Caki2 (cell line): ENCODE results near the gene CIB2. TPM values are rescaled to one million over a fixed set of nuclear protein-coding genes. Genes with fewer than 3 reads are reported as not detected.
A peak's percentile ranks its signal among the peaks of the same experiment; 100 is the strongest.

ENCODE experiments used
- DNase-seq: peaks from one replicate; pipeline ENCODE4 v3.0.0-alpha.2; 2015; ENCODE audit warnings: low read depth
- in situ Hi-C: cut with HindIII; loops from 2 replicates; pipeline ENCODE4 v1.10.0; 2016; ENCODE audit warnings: low sequenced_read_pairs, low pct_unique_long_range_greater_than_20kb, mixed read lengths
- total RNA-seq: library from RNA; depleted of rRNA; stranded (reverse); fragments of >200 nt; shearing (Covaris generic); gene quantifications from 2 replicates; pipeline ENCODE4 v1.2.3, GENCODE V29; 2014; ENCODE audit warnings: low replicate concordance

CIB2 gene
- total RNA-seq, 1 experiment from 2014 or later = 0.30 TPM

- in situ Hi-C loops = no loop called here
- DNase-seq = no peak
These were observed 19.5 kb downstream of the CIB2 start for GRCh38 chr15:78111788-78112187.

GRCh38 chr15:78110916-78111475 lies 20.2 kb downstream of the CIB2 start:
- DNase-seq = no peak
- in situ Hi-C loops = no loop called here

GRCh38 chr15:78110096-78110495 lies 21.1 kb downstream of the CIB2 start:
- in situ Hi-C loops = no loop called here
- no peak for DNase-seq

GRCh38 chr15:78109156-78109555 lies 22.1 kb downstream of the CIB2 start:
- no peak for DNase-seq
- in situ Hi-C loops = no loop called here

GRCh38 chr15:78108300-78109084 lies 22.8 kb downstream of the CIB2 start:
- in situ Hi-C loops = no loop called here
- peak; percentile 56 for DNase-seq

GRCh38 chr15:78107471-78107870 lies 23.8 kb downstream of the CIB2 start:
- no peak for DNase-seq
- in situ Hi-C loops = no loop called here

GRCh38 chr15:78105476-78106241 lies 25.6 kb downstream of the CIB2 start:
- no peak for DNase-seq
- in situ Hi-C loops = no loop called here

- no peak for DNase-seq
- in situ Hi-C loops = no loop called here
These were observed 26.4 kb downstream of the CIB2 start for GRCh38 chr15:78104566-78105475.

GRCh38 chr15:78104119-78104479 lies 27.1 kb downstream of the CIB2 start:
- in situ Hi-C loops = no loop called here
- DNase-seq = no peak

GRCh38 chr15:78103406-78104118 lies 27.7 kb downstream of the CIB2 start:
- DNase-seq = no peak
- in situ Hi-C loops = no loop called here

- DNase-seq = no peak
- in situ Hi-C loops = no loop called here
These were observed 28.5 kb downstream of the CIB2 start for GRCh38 chr15:78102741-78103140.

GRCh38 chr15:78102211-78102610 lies 29.0 kb downstream of the CIB2 start:
- in situ Hi-C loops = no loop called here
- no peak for DNase-seq

GRCh38 chr15:78101423-78102105 lies 29.7 kb downstream of the CIB2 start:
- no peak for DNase-seq
- in situ Hi-C loops = no loop called here

- in situ Hi-C loops = no loop called here
- no peak for DNase-seq
These were observed 30.4 kb downstream of the CIB2 start for GRCh38 chr15:78100886-78101285.

GRCh38 chr15:78098131-78098755 lies 33.0 kb downstream of the CIB2 start:
- in situ Hi-C loops = no loop called here
- DNase-seq = no peak

GRCh38 chr15:78097667-78098066 lies 33.6 kb downstream of the CIB2 start:
- in situ Hi-C loops = no loop called here
- no peak for DNase-seq
